AG09319 (cell line): ENCODE data around the gene CRYGN.

ENCODE experiments used
- DNase-seq: peaks from one replicate; pipeline ENCODE4 v3.0.0-alpha.2; 2010; ENCODE audit warnings: low read depth; ENCODE audit errors: extremely low read depth
- TF ChIP-seq, protein P1 (sequence below): IDR thresholded peaks from 2 replicates; pipeline ENCODE4 v1.5.1; 2011; ENCODE audit warnings: low read depth, mild to moderate bottlenecking, inconsistent platforms, low read length, moderate library complexity

The CRYGN gene

DNA sequence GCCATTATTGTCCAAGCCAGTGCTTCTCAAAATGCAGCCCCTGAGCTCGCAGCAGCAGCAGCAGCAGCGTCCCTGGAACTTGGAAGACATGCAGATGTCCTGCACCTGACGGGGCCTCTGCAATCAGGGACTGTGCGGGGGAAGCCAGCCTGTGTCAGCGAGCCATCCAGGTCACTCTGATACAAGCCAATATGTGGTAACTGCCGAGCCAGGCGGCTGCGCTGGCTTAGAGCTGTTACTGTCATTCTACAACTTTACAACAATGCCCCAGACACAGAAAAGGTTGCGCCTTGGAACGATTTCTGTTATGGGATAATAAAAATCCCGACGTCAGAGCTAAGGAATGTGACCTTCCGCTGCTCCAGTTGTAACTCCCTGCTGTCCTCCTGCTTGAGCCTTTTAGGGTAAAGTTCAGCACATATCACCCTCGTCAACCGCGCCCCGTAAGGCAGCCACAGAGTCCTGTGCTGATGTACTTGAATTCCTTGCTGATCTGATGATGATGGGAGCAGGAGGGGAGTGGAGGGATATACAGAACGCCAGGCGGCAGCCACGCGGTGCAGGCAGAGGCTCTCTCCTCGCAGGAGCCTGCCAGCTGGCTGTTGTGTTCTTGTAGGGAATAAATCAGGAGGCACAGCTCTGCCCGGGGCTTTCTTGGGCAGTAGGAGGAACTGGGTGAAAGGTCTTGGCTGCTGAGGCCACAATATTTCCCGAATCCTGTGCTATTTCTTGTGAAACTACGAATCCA lies 20.0 kb upstream of the CRYGN start:
- DNase-seq: peak; percentile 76

DNA sequence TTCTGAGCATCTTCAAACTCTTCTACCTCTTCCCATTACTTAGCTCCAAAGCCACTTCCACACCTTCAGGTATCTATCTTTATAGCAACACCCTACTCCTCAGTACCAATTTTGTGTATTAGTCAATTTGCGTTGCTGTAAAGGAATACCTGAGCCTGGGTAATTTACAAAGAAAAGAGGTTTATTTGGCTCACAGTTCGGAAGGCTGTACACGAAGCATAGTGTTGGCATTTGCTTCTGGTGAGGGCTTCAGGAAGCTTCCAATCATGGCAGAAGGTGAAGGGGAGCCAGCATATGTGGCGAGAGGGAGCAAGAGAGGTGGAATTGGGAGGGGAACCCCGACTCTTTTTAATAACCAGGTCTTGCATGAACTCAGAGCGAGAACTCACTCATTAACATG lies 17.6 kb upstream of the CRYGN start:
- no peak for DNase-seq
- TF ChIP-seq, protein P1, sequence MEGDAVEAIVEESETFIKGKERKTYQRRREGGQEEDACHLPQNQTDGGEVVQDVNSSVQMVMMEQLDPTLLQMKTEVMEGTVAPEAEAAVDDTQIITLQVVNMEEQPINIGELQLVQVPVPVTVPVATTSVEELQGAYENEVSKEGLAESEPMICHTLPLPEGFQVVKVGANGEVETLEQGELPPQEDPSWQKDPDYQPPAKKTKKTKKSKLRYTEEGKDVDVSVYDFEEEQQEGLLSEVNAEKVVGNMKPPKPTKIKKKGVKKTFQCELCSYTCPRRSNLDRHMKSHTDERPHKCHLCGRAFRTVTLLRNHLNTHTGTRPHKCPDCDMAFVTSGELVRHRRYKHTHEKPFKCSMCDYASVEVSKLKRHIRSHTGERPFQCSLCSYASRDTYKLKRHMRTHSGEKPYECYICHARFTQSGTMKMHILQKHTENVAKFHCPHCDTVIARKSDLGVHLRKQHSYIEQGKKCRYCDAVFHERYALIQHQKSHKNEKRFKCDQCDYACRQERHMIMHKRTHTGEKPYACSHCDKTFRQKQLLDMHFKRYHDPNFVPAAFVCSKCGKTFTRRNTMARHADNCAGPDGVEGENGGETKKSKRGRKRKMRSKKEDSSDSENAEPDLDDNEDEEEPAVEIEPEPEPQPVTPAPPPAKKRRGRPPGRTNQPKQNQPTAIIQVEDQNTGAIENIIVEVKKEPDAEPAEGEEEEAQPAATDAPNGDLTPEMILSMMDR: no peak

More for the DNA sequence above, 20.0 kb upstream of the CRYGN start:
- TF ChIP-seq, protein P1: peak; percentile 56

DNA sequence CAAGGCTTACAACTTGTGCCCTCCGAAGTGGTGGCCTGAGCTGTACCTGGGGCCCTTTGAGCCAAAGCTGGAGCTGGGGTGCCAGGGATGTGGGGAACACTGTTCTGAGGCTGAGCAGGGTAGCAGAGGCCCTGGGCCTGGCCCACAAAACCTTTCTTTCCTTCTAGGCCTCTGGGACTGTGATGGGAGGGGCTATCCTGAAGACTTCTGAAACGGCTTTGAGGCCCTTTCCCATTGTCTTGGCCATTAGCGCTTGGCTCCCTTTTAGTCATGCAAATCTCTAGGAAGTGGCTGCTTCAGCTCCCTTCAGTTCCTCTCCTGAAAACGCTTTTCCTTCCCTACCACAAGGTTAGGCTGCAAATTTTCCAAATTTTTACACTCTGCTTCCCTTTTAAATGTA lies 16.8 kb upstream of the CRYGN start:
- TF ChIP-seq, protein P1: no peak
- no peak for DNase-seq

DNA sequence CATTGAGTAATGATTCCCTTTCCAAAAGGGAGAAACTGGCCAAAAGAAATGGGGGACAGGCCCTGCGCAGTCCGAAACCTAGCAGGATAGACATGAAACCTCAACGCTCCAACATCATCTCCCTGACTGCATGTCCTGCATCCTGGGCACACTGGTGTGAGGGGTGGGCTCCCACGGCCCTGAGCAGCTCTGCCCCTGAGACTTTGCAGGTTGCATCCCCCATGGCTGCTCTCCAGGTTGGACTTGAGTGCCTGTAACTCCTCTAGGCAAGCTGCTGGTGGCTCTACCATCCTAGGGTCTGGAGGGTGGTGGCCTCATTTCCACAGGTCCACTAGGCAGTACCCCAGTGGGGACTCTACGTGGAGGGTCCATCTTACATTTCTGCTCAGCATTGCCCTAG lies 16.3 kb upstream of the CRYGN start:
- DNase-seq: no peak
- TF ChIP-seq, protein P1: no peak

DNA sequence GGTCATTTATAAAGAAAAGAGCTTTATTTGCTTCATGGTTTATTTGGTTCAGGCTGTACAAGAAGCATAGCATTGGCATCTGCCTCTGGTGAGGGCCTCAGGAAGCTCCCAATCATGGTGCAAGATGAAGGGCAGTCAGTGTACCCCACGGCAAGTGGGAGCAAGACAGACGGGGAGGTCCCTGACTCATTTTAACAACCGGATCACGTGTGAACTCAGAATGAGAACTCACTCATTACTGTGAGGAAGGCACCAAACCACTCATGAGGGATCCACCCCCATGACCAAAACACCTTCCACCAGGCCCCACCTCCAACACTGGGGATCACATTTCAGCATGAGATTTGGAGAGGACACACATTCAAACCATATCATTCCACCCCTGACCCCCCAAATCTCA lies 15.7 kb upstream of the CRYGN start:
- DNase-seq: no peak
- TF ChIP-seq, protein P1: no peak

DNA sequence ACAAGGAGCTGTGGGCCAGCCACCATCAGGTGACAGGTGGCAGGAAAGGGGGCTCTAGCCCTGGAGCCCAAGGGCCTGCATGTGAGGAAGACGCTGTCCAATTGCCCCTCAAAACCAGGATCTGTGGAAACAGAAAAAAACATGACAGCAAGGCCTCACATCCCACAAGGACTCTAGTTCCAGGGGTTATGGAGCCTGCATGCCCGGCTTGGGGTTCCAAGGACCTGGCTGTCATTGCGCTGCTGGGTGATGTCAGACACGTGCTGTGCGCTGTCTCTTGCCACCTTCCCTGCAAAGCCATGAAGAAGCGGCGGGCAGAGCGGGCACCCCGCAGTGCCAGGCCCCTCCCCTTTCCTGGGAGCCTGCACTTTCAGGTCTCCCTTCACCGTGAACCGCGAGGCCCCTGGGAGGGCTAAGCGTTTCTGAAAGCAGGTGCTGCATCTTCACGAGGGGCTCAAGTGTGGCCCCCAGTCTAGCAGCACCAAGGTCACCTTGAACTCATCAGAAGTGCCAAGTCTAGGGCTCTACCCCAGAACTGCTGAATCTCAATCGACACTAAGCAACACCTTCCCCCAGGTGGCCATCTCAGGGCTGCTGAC lies 15.1 kb upstream of the CRYGN start:
- TF ChIP-seq, protein P1: no peak
- no peak for DNase-seq

DNA sequence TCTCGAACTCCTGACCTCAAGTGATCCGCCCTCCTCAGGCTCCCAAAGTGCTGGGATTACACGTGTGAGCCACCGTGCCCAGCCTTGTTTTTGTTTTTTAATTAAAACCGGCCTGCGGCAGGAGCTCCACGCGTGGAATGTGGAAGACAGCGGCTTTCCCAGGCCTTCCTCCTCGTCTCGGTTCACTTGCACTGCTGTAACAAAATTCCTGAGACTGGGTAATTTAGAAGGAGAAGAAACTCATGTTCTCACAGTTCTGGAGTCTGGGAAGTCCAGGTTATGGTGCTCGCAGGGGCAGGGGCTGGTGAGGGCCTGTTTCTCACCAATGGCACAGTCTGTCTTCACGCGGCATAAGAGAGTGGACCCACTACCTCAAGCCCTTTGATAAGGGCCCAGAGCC lies 14.4 kb upstream of the CRYGN start:
- TF ChIP-seq, protein P1: no peak
- peak; percentile 86 for DNase-seq
